BLaER1 treated with 17β-estradiol and CSF1 and Interleukin-3, amounts not matched to agents 10 nM and 100 nM (cell line): ENCODE data around the gene BAIAP2L1.
"Not testable (repeated sequence)": the region's sequence is repeated elsewhere in the genome, so short reads cannot be mapped to it uniquely, and the experiment has no call there.

Source experiments
- H3K27ac ChIP-seq, 11 experiments: shearing (Covaris generic); formaldehyde crosslinking; 2 replicates each; pipeline ENCODE4 v1.8.1; 2022
- H3K27me3 ChIP-seq, 11 experiments: shearing (Covaris generic); formaldehyde crosslinking; 2 replicates each; pipeline ENCODE4 v1.8.1; 2022
- H3K36me3 ChIP-seq, 11 experiments: shearing (Covaris generic); formaldehyde crosslinking; 2 replicates each; pipeline ENCODE4 v1.8.1; 2022
- H3K4me1 ChIP-seq, 10 experiments: shearing (Covaris generic); formaldehyde crosslinking; 2 replicates each; pipeline ENCODE4 v1.8.1; 2022
- H3K4me2 ChIP-seq, 11 experiments: shearing (Covaris generic); formaldehyde crosslinking; 2 replicates each; pipeline ENCODE4 v1.8.1; 2022
- H3K4me3 ChIP-seq, 10 experiments: shearing (Covaris generic); formaldehyde crosslinking; 2 replicates each; pipeline ENCODE4 v1.8.1; 2022
- H3K9ac ChIP-seq, 11 experiments: shearing (Covaris generic); formaldehyde crosslinking; 2 replicates each; pipeline ENCODE4 v1.8.1; 2022
- H3K9me3 ChIP-seq, 11 experiments: shearing (Covaris generic); formaldehyde crosslinking; replicated peaks in 1 of 11; 2 replicates each; pipeline ENCODE4 v1.8.1; 2022
- H4K20me1 ChIP-seq, 11 experiments: shearing (Covaris generic); formaldehyde crosslinking; 2 replicates each; pipeline ENCODE4 v1.8.1; 2022
- Cebpa-rat ChIP-seq, 11 experiments: shearing (Covaris generic); IDR thresholded peaks; 2 replicates each; pipeline ENCODE4 v1.8.1; 2022

Gene BAIAP2L1

GRCh38 chr7:98400542-98401340, at the start of gene BAIAP2L1:
Gene BAIAP2L1, minus strand, starts transcription at chr7:98401090. Its CDS starts 238 bp downstream, at chr7:98400852.
- Histone ChIP-seq H4K20me1 (peaks cover 0 to 7% (median 0%) of the 10 kb centered on the region in 11 experiments; a peak in 3 of 22 replicates), H3K27ac (peak within 1 kb of the TSS in 9 of 11 experiments; percentile 34 to 71 (median 67); a peak in 17 of 22 replicates), H3K27me3 (0 out of 22 replicates have a peak, but pooled peaks cover 0 to 7% (median 0%) of the 10 kb centered on the region in 11 experiments), H3K36me3 (no peaks in the 10 kb centered on the region), H3K9ac (peak within 1 kb of the TSS; percentile 68 to 83 (median 77)), H3K9me3 (no peaks in the 10 kb centered on the region), H3K4me1 (peaks cover 9 to 30% (median 23%) of the 10 kb centered on the region in 10 experiments; a peak in 18 of 20 replicates), H3K4me3 (peak within 1 kb of the TSS; percentile 63 to 79 (median 70)), H3K4me2 (peak within 1 kb of the TSS; percentile 92 to 99 (median 97))
- TF ChIP-seq Cebpa-rat (IDR thresholded peaks at IDR 0.05): no peak

DNA sequence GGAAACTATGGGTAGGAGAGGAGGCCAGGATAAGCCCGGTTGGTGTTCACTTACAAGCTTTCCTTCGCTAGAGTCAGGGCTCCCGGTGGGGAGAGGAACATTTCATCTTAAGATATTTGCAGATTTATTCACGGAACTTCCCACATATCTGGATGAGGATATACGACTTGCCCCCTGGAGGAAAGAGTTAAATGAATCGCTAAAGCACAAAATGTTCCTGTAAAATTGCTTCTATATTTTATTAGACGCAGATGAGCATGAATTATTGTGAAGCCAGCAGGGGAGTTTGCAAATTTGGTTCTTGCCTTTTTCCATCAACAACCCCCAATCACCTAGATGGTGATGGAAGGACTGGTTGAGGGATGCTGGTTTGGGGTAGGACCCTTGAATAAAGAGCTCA, 47.9 kb upstream of the BAIAP2L1 start:
- Histone ChIP-seq H3K9me3 (peaks cover 12 to 24% (median 20%) of the 10 kb centered on the region in 11 experiments), H3K4me3 (no peak overlapping the region), H3K4me2 (no peak overlapping the region), H3K27ac (no peak overlapping the region), H4K20me1 (no peaks in the 10 kb centered on the region), H3K9ac (no peak overlapping the region), H3K27me3 (no peaks in the 10 kb centered on the region), H3K4me1 (no peaks in the 10 kb centered on the region), H3K36me3 (no peaks in the 10 kb centered on the region)
- no peak for TF ChIP-seq Cebpa-rat (IDR thresholded peaks at IDR 0.05)

DNA sequence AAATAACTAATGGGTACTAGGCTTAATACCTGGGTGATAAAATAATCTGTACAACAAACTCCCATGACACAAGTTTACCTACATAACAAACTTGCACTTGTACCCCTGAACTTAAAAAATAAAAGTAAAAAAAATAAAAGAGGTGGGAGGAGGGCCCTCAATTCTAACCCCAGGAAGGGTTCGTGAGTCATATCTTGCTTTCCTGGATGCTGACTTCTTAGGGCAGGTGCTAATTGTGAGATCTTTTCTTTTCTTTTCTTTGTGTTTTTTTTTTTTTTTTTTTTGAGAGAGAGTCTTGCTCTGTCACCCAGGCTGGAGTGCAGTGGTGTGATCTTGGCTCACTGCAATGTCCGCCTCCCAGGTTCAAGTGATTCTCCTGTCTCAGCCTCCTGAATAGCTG, 40.1 kb upstream of the BAIAP2L1 start:
- not testable (repeated sequence) for H3K9ac ChIP-seq, H3K27me3 ChIP-seq, H3K4me2 ChIP-seq, H3K27ac ChIP-seq, H3K4me3 ChIP-seq, H3K36me3 ChIP-seq, H4K20me1 ChIP-seq
- H3K9me3 ChIP-seq: peaks cover 6 to 18% (median 12%) of the 10 kb centered on the region in 11 experiments; a peak in 21 of 22 replicates
- peaks cover 4 to 28% (median 21%) of the 10 kb centered on the region in 10 experiments; a peak in 19 of 20 replicates for H3K4me1 ChIP-seq

GRCh38 chr7:98439484-98439883, 38.6 kb upstream of the BAIAP2L1 start:
- H3K27ac ChIP-seq: no peak overlapping the region
- no peak overlapping the region for H3K9ac ChIP-seq
- H3K4me1 ChIP-seq: peaks cover 9 to 43% (median 33%) of the 10 kb centered on the region in 10 experiments; a peak in 19 of 20 replicates
- peaks cover 6 to 18% (median 12%) of the 10 kb centered on the region in 11 experiments; a peak in 21 of 22 replicates for H3K9me3 ChIP-seq
- no peak overlapping the region for H3K4me2 ChIP-seq
- no peaks in the 10 kb centered on the region for H4K20me1 ChIP-seq
- H3K4me3 ChIP-seq: no peak overlapping the region
- no peaks in the 10 kb centered on the region; a peak in 1 of 22 replicates for H3K36me3 ChIP-seq
- no peaks in the 10 kb centered on the region for H3K27me3 ChIP-seq
- TF ChIP-seq Cebpa-rat (IDR thresholded peaks at IDR 0.05): no peak

GRCh38 chr7:98434087-98434486, 33.2 kb upstream of the BAIAP2L1 start:
- H3K4me3 ChIP-seq: no peak overlapping the region
- peak overlapping the region in 2 of 11 experiments; percentile 28 to 30; a peak in 2 of 22 replicates for H3K27ac ChIP-seq
- no peaks in the 10 kb centered on the region for H3K27me3 ChIP-seq
- TF ChIP-seq Cebpa-rat (IDR thresholded peaks at IDR 0.05): no peak
- no peaks in the 10 kb centered on the region for H3K36me3 ChIP-seq
- H4K20me1 ChIP-seq: no peaks in the 10 kb centered on the region
- peaks cover 9 to 51% (median 41%) of the 10 kb centered on the region in 10 experiments; a peak in 19 of 20 replicates for H3K4me1 ChIP-seq
- H3K4me2 ChIP-seq: peak overlapping the region in 10 of 11 experiments; percentile 14 to 80 (median 70); a peak in 18 of 22 replicates
- H3K9ac ChIP-seq: 0 out of 22 replicates have a peak overlapping the region, but pooled peaks of 1 of the 11 experiments have one; percentile 3
- no peaks in the 10 kb centered on the region for H3K9me3 ChIP-seq

DNA sequence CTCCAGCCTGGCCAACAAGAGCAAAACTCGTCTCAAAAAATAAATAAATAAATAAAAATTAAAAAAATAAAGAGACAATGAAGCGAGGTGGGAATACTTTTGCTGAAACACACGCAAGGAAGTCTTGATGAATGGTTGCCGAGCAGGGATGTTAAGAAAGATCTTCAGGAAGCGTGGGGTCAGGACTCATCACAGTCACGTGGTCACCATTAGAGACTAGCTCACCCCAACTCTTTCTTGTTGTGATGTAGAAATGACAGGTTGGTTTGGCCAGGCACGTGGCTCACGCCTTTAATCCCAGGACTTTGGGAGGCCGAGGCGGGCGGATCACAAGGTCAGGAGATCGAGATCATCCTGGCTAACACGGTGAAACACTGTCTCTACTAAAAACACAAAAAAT, 28.9 kb upstream of the BAIAP2L1 start:
- Histone ChIP-seq H3K4me3 (no peak overlapping the region), H3K9me3 (no peaks in the 10 kb centered on the region), H3K27me3 (no peaks in the 10 kb centered on the region), H3K27ac (no peak overlapping the region), H4K20me1 (no peaks in the 10 kb centered on the region), H3K4me2 (no peak overlapping the region), H3K36me3 (no peaks in the 10 kb centered on the region), H3K9ac (no peak overlapping the region), H3K4me1 (peaks cover 0 to 11% (median 11%) of the 10 kb centered on the region in 10 experiments; a peak in 16 of 20 replicates)
- TF ChIP-seq Cebpa-rat (IDR thresholded peaks at IDR 0.05): no peak

DNA sequence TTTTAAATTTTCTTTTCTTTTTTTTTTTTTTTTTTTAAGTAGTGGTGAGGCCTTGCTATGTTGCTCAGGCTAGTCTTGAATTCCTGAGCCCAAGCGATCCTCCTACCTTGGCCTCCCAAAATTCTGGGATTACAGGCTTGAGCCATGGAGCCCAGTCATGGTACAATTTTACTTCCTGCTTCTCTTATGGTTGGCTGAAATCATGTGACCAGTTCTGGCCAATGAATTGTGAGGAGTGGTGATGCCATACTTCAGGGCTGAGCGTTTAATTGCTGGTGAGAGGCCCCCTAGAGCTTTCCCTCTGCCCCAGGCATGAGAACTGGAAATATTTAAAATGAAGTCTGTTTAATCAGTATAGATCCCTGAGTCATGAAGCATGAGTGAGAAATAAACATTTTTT, 22.2 kb upstream of the BAIAP2L1 start:
- Histone ChIP-seq H3K4me1 (peaks cover 0 to 13% (median 0%) of the 10 kb centered on the region in 10 experiments; a peak in 6 of 20 replicates), H3K4me2 (no peak overlapping the region), H3K4me3 (no peak overlapping the region), H4K20me1 (no peaks in the 10 kb centered on the region), H3K27me3 (no peaks in the 10 kb centered on the region), H3K9me3 (no peaks in the 10 kb centered on the region), H3K36me3 (no peaks in the 10 kb centered on the region), H3K27ac (no peak overlapping the region), H3K9ac (no peak overlapping the region)
- no peak for TF ChIP-seq Cebpa-rat (IDR thresholded peaks at IDR 0.05)

GRCh38 chr7:98420966-98421612, 20.2 kb upstream of the BAIAP2L1 start:
- Histone ChIP-seq H3K27me3 (no peaks in the 10 kb centered on the region), H3K4me1 (peaks cover 0 to 22% (median 6%) of the 10 kb centered on the region in 10 experiments; a peak in 10 of 20 replicates), H3K9me3 (no peaks in the 10 kb centered on the region), H3K4me2 (0 out of 22 replicates have a peak overlapping the region, but pooled peaks of 1 of the 11 experiments have one; percentile 16), H3K36me3 (no peaks in the 10 kb centered on the region), H3K4me3 (no peak overlapping the region), H3K9ac (no peak overlapping the region), H4K20me1 (no peaks in the 10 kb centered on the region), H3K27ac (no peak overlapping the region)
- TF ChIP-seq Cebpa-rat (IDR thresholded peaks at IDR 0.05): no peak

DNA sequence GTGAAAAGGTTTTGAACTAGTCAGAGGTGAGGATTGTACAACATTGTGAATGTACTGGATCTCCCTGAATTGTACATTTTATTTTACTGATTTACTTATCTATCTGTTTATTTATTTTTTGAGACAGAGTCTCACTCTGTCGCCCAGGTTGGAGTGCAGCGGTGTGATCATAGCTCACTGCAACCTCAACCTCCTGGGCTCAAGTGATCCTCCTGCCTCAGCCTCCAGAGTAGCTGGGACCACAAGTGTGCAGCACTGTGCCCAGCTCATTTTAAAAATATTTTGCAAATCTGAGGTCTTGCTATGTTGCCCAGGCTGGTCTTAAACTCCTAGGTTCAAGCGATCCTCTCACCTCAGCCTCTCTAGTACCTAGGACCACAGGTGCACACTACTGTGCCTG, 19.1 kb upstream of the BAIAP2L1 start:
- not testable (repeated sequence) for H3K27ac ChIP-seq, H4K20me1 ChIP-seq, H3K9me3 ChIP-seq, H3K4me2 ChIP-seq, H3K27me3 ChIP-seq, H3K4me3 ChIP-seq, H3K9ac ChIP-seq, H3K36me3 ChIP-seq
- H3K4me1 ChIP-seq: peaks cover 0 to 22% (median 6%) of the 10 kb centered on the region in 10 experiments; a peak in 10 of 20 replicates

DNA sequence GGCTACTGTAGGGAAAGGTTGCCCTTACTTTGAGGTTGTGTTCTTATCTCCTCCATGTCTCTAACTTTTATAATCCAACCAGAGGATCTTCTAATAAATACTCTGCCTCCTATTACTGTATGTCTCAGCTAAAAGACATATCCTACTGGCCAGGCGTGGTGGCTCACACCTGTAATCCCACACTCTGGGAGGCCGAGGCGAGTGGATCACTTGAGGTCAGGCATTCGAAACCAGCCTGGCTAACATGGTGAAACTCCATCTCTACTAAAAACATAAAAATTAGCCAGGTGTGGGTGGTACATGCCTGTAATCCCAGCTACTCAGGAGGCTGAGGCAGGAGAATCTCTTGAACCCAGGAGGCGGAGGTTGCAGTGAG, 18.4 kb upstream of the BAIAP2L1 start:
- H4K20me1 ChIP-seq, H3K9ac ChIP-seq, H3K27ac ChIP-seq, H3K9me3 ChIP-seq, H3K4me3 ChIP-seq, H3K36me3 ChIP-seq, H3K27me3 ChIP-seq: not testable (repeated sequence)
- H3K4me2 ChIP-seq: peak overlapping the region in 3 of 11 experiments; percentile 7 to 54 (median 19); a peak in 5 of 22 replicates
- H3K4me1 ChIP-seq: peaks cover 0 to 22% (median 6%) of the 10 kb centered on the region in 10 experiments; a peak in 10 of 20 replicates
